Hepatocyte (in vitro differentiated cells): ENCODE measurements around the gene ZMAT3. TPM values are rescaled to one million over a fixed set of nuclear protein-coding genes. Genes with fewer than 3 reads are reported as not detected.

ENCODE experiments used
- DNase-seq: peaks from one replicate; pipeline ENCODE4 v3.0.0-alpha.2; 2016; ENCODE audit warnings: low spot score
- H2AFZ ChIP-seq: fragments of 200-600 bp; sonication (generic); 2 replicates; pipeline ENCODE4 v1.6.0; 2016; ENCODE audit warnings: antibody characterized with exemption, mild to moderate bottlenecking
- H3K27ac ChIP-seq: fragments of 200-600 bp; sonication (generic); 2 replicates; pipeline ENCODE4 v1.5.1; 2016; ENCODE audit warnings: mild to moderate bottlenecking
- H3K27me3 ChIP-seq: fragments of 200-600 bp; sonication (generic); 2 replicates; pipeline ENCODE4 v1.6.1; 2016
- H3K36me3 ChIP-seq: fragments of 200-600 bp; sonication (generic); replicated peaks from 2 replicates; pipeline ENCODE4 v1.5.1; 2016; ENCODE audit warnings: low read depth; ENCODE audit not compliant: insufficient read depth
- H3K4me1 ChIP-seq: fragments of 200-600 bp; sonication (generic); 2 replicates; pipeline ENCODE4 v1.5.1; 2016; ENCODE audit warnings: mild to moderate bottlenecking, moderate library complexity; ENCODE audit not compliant: insufficient read depth
- H3K4me2 ChIP-seq: fragments of 200-600 bp; sonication (generic); 2 replicates; pipeline ENCODE4 v1.6.0; 2016
- H3K4me3 ChIP-seq: fragments of 200-600 bp; sonication (generic); 2 replicates; pipeline ENCODE4 v1.5.1; 2016; ENCODE audit warnings: mild to moderate bottlenecking
- H3K79me2 ChIP-seq: fragments of 200-600 bp; sonication (generic); 2 replicates; pipeline ENCODE4 v1.6.0; 2017; ENCODE audit warnings: mild to moderate bottlenecking
- H3K9me2 ChIP-seq: fragments of 200-600 bp; sonication (generic); replicated peaks from 2 replicates; pipeline ENCODE4 v1.6.0; 2017; ENCODE audit warnings: mild to moderate bottlenecking; ENCODE audit not compliant: insufficient read depth
- H3K9me3 ChIP-seq: fragments of 200-600 bp; sonication (generic); 2 replicates; pipeline ENCODE4 v1.5.1; 2016; ENCODE audit warnings: low read depth, mild to moderate bottlenecking
- H4K20me1 ChIP-seq: fragments of 200-600 bp; sonication (generic); 2 replicates; pipeline ENCODE4 v1.6.0; 2016; ENCODE audit warnings: mild to moderate bottlenecking; ENCODE audit not compliant: insufficient read depth, poor library complexity, severe bottlenecking
- EZH2 ChIP-seq: fragments of 200-600 bp; sonication (generic); IDR thresholded peaks from 2 replicates; pipeline ENCODE4 v1.6.1; 2016; ENCODE audit warnings: antibody characterized with exemption, mild to moderate bottlenecking, borderline replicate concordance
- EZH2phosphoT487 ChIP-seq: fragments of 200-600 bp; sonication (generic); IDR thresholded peaks from one replicate; pipeline ENCODE4 v1.6.1; 2018; ENCODE audit warnings: antibody characterized with exemption, mild to moderate bottlenecking, low read depth, moderate library complexity; ENCODE audit not compliant: unreplicated experiment, severe bottlenecking
- WGBS: methylation state at CpG from one replicate; pipeline ENCODE4 v1.1.6; 2016; ENCODE audit warnings: low lambda C conversion rate; ENCODE audit errors: missing lambda C conversion rate; 5-methylcytosine and 5-hydroxymethylcytosine counted together
- polyA plus RNA-seq: library from polyadenylated mRNA; unstranded; fragments of >200 nt; fragmentation: Nextera tagmentation; extraction: Ambion mirVana; gene quantifications from 2 replicates; pipeline ENCODE4 v1.2.1, GENCODE V29; 2016
- total RNA-seq: library from RNA; depleted of rRNA; stranded (reverse); fragments of >200 nt; gene quantifications from 2 replicates; pipeline ENCODE4 v1.2.3, GENCODE V29; 2014
- TF ChIP-seq, protein P1 (sequence below): fragments of 200-600 bp; sonication (generic); IDR thresholded peaks from 2 replicates; pipeline ENCODE4 v1.5.1; 2016; ENCODE audit warnings: antibody characterized with exemption, mild to moderate bottlenecking; ENCODE audit not compliant: poor library complexity

Gene ZMAT3
- total and polyA plus RNA-seq, 2 experiments from 2014 or later: 17.9 to 24.0 TPM

GRCh38 chr3:179068779-179069530, 2.7 kb downstream of the ZMAT3 start:
- Histone ChIP-seq H2AFZ (no peak overlapping the region), H3K9me2 (no peaks in the 10 kb centered on the region), H3K36me3 (no peaks in the 10 kb centered on the region), H3K27ac (peak overlapping the region; percentile 94), H3K4me1 (peaks cover 7% of the 10 kb centered on the region), H3K79me2 (peaks cover 60% of the 10 kb centered on the region), H3K4me3 (peak overlapping the region; percentile 93), H3K4me2 (peak overlapping the region; percentile 93), H3K27me3 (no peaks in the 10 kb centered on the region), H3K9me3 (no peaks in the 10 kb centered on the region), H4K20me1 (no peaks in the 10 kb centered on the region)
- WGBS: 84% methylated on average over 5 of the region's 5 CpGs
- no peak for DNase-seq
- no peak for TF ChIP-seq EZH2
- TF ChIP-seq, protein P1, sequence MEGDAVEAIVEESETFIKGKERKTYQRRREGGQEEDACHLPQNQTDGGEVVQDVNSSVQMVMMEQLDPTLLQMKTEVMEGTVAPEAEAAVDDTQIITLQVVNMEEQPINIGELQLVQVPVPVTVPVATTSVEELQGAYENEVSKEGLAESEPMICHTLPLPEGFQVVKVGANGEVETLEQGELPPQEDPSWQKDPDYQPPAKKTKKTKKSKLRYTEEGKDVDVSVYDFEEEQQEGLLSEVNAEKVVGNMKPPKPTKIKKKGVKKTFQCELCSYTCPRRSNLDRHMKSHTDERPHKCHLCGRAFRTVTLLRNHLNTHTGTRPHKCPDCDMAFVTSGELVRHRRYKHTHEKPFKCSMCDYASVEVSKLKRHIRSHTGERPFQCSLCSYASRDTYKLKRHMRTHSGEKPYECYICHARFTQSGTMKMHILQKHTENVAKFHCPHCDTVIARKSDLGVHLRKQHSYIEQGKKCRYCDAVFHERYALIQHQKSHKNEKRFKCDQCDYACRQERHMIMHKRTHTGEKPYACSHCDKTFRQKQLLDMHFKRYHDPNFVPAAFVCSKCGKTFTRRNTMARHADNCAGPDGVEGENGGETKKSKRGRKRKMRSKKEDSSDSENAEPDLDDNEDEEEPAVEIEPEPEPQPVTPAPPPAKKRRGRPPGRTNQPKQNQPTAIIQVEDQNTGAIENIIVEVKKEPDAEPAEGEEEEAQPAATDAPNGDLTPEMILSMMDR: peak; percentile 28
- no peak for TF ChIP-seq EZH2phosphoT487

DNA sequence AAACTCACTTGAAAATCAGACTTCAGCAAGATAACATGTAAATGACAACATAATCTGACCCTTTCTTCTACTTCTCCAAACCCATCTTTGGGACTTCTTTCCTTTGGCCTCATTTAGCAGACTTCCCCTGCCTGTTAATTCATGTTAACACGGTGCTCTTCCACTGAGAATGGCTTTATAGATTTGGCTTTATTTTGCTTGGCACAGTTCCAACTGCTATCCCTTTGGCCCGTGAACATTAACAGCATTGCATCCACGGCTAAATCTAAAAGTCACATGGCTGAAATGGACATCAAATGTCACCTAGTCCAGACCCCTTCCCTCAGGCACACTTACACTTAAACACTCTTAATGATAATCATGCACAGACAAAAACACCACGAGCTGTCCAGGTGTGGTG, 3.8 kb downstream of the ZMAT3 start:
- H3K4me2 ChIP-seq: no peak overlapping the region
- no peak overlapping the region for H2AFZ ChIP-seq
- H4K20me1 ChIP-seq: no peaks in the 10 kb centered on the region
- peaks cover 7% of the 10 kb centered on the region for H3K4me1 ChIP-seq
- no peak overlapping the region for H3K4me3 ChIP-seq
- no peaks in the 10 kb centered on the region for H3K9me2 ChIP-seq
- no peak overlapping the region for H3K27ac ChIP-seq
- DNase-seq: no peak
- no peaks in the 10 kb centered on the region for H3K27me3 ChIP-seq
- TF ChIP-seq EZH2: no peak
- no peak for TF ChIP-seq EZH2phosphoT487
- TF ChIP-seq, protein P1: no peak
- peaks cover 69% of the 10 kb centered on the region for H3K79me2 ChIP-seq
- H3K9me3 ChIP-seq: no peaks in the 10 kb centered on the region
- H3K36me3 ChIP-seq: no peaks in the 10 kb centered on the region
- WGBS: 54% methylated on average over 4 of the region's 4 CpGs

GRCh38 chr3:179067291-179067690, 4.3 kb downstream of the ZMAT3 start:
- no peak for TF ChIP-seq EZH2phosphoT487
- TF ChIP-seq, protein P1: no peak
- TF ChIP-seq EZH2: no peak
- Histone ChIP-seq H3K4me2 (no peak overlapping the region), H4K20me1 (no peaks in the 10 kb centered on the region), H3K4me3 (no peak overlapping the region), H2AFZ (no peak overlapping the region), H3K79me2 (peaks cover 73% of the 10 kb centered on the region), H3K9me3 (no peaks in the 10 kb centered on the region), H3K4me1 (peaks cover 7% of the 10 kb centered on the region), H3K9me2 (no peaks in the 10 kb centered on the region), H3K27me3 (no peaks in the 10 kb centered on the region), H3K27ac (no peak overlapping the region), H3K36me3 (no peaks in the 10 kb centered on the region)
- WGBS: 93% methylated on average over 1 of the region's 1 CpG
- no peak for DNase-seq
